GM23338 (cell line): ENCODE data around the gene CSGALNACT2. TPM values are rescaled to one million over a fixed set of nuclear protein-coding genes. Genes with fewer than 3 reads are reported as not detected.

Source experiments
- ATAC-seq: fragments of 200-7000 bp; cut with Tn5 transposase; 3 replicates; pipeline ENCODE4 v1.9.1; 2020
- DNase-seq: peaks from one replicate; pipeline ENCODE4 v3.0.0-alpha.2; 2015; ENCODE audit warnings: low spot score
- H2AFZ ChIP-seq: fragments of 200-600 bp; sonication (generic); 2 replicates; pipeline ENCODE4 v1.8.0; 2016; ENCODE audit warnings: antibody characterized with exemption, mild to moderate bottlenecking, moderate library complexity
- H3F3A ChIP-seq: fragments of 200-600 bp; sonication (generic); replicated peaks from 2 replicates; pipeline ENCODE4 v1.8.0; 2017; ENCODE audit warnings: antibody characterized with exemption, mixed run types, low read depth
- H3K27ac ChIP-seq: fragments of 200-600 bp; sonication (generic); 2 replicates; pipeline ENCODE4 v1.6.1; 2016; ENCODE audit warnings: low read depth
- H3K27me3 ChIP-seq: fragments of 200-600 bp; sonication (generic); 2 replicates; pipeline ENCODE4 v1.8.0; 2016; ENCODE audit warnings: mild to moderate bottlenecking, mixed run types, moderate library complexity; ENCODE audit not compliant: insufficient read depth
- H3K36me3 ChIP-seq: fragments of 200-600 bp; sonication (generic); 2 replicates; pipeline ENCODE4 v1.8.0; 2016; ENCODE audit warnings: mild to moderate bottlenecking; ENCODE audit not compliant: insufficient read depth
- H3K4me1 ChIP-seq: fragments of 200-600 bp; sonication (generic); 2 replicates; pipeline ENCODE4 v1.8.0; 2016; ENCODE audit warnings: mild to moderate bottlenecking, moderate library complexity; ENCODE audit not compliant: insufficient read depth
- H3K4me2 ChIP-seq: fragments of 200-600 bp; sonication (generic); 2 replicates; pipeline ENCODE4 v1.7.1; 2017; ENCODE audit warnings: mixed run types
- H3K4me3 ChIP-seq: fragments of 200-600 bp; sonication (generic); 2 replicates; pipeline ENCODE4 v1.6.1; 2016; ENCODE audit warnings: mixed run types
- H3K79me2 ChIP-seq: fragments of 200-600 bp; sonication (generic); replicated peaks from 2 replicates; pipeline ENCODE4 v1.8.0; 2017; ENCODE audit warnings: mild to moderate bottlenecking; ENCODE audit not compliant: insufficient read depth
- H3K9me2 ChIP-seq: fragments of 200-600 bp; sonication (generic); 2 replicates; pipeline ENCODE4 v1.8.0; 2017; ENCODE audit not compliant: insufficient read depth
- H4K20me1 ChIP-seq: fragments of 200-600 bp; sonication (generic); replicated peaks from 2 replicates; pipeline ENCODE4 v1.8.0; 2017; ENCODE audit warnings: mild to moderate bottlenecking; ENCODE audit not compliant: insufficient read depth
- H3K27ac Mint-ChIP-seq: 2 replicates; pipeline ENCODE4 v1.8.0; 2020; ENCODE audit warnings: inconsistent platforms, mild to moderate bottlenecking, moderate library complexity, mixed read lengths
- H3K27me3 Mint-ChIP-seq: 3 replicates; pipeline ENCODE4 v1.8.0; 2022; ENCODE audit warnings: low read depth, mild to moderate bottlenecking, moderate library complexity, mixed read lengths, inconsistent platforms; ENCODE audit not compliant: insufficient read depth, poor library complexity
- H3K36me3 Mint-ChIP-seq: 3 replicates; pipeline ENCODE4 v1.8.0; 2021; ENCODE audit warnings: low read depth, mild to moderate bottlenecking, inconsistent platforms, moderate library complexity, mixed read lengths
- H3K4me1 Mint-ChIP-seq: 3 replicates; pipeline ENCODE4 v1.8.0; 2020; ENCODE audit warnings: mild to moderate bottlenecking, inconsistent platforms, mixed read lengths
- H3K4me3 Mint-ChIP-seq: 3 replicates; pipeline ENCODE4 v1.8.0; 2021; ENCODE audit warnings: moderate library complexity, mild to moderate bottlenecking, inconsistent platforms, mixed read lengths
- H3K9me3 Mint-ChIP-seq: 3 replicates; pipeline ENCODE4 v1.8.0; 2020; ENCODE audit warnings: moderate library complexity, mild to moderate bottlenecking, inconsistent platforms, mixed read lengths
- CREB1 ChIP-seq: fragments of 250-450 bp; sonication (Bioruptor Pico); IDR thresholded peaks from 2 replicates; pipeline ENCODE4 v1.5.0; 2020; ENCODE audit warnings: low read depth, mild to moderate bottlenecking, moderate library complexity
- EZH2 ChIP-seq: fragments of 200-600 bp; sonication (generic); IDR thresholded peaks from one replicate; pipeline ENCODE4 v1.8.0; 2017; ENCODE audit warnings: antibody characterized with exemption, mild to moderate bottlenecking, low read depth; ENCODE audit not compliant: unreplicated experiment
- EZH2phosphoT487 ChIP-seq: fragments of 200-600 bp; sonication (generic); IDR thresholded peaks from one replicate; pipeline ENCODE4 v1.8.1; 2018; ENCODE audit warnings: antibody characterized with exemption; ENCODE audit not compliant: unreplicated experiment
- JUNB ChIP-seq: IDR thresholded peaks from one replicate; pipeline ENCODE4 v1.6.1; 2016; ENCODE audit warnings: antibody characterized with exemption; ENCODE audit not compliant: unreplicated experiment
- NANOG ChIP-seq: IDR thresholded peaks from 2 replicates; pipeline ENCODE4 v1.6.1; 2016; ENCODE audit warnings: antibody characterized with exemption, borderline replicate concordance
- POLR2AphosphoS5 ChIP-seq: IDR thresholded peaks from 2 replicates; pipeline ENCODE4 v1.6.1; 2016; ENCODE audit warnings: antibody characterized with exemption, low read depth
- STAT1 ChIP-seq: IDR thresholded peaks from one replicate; pipeline ENCODE4 v1.6.1; 2016; ENCODE audit warnings: antibody characterized with exemption; ENCODE audit not compliant: unreplicated experiment
- ZNF114 ChIP-seq: fragments of 250-450 bp; sonication (Bioruptor Pico); IDR thresholded peaks from 2 replicates; pipeline ENCODE4 v1.5.0; 2020; ENCODE audit warnings: mild to moderate bottlenecking, moderate library complexity
- ZNF331 ChIP-seq: fragments of 250-450 bp; sonication (Bioruptor Pico); IDR thresholded peaks from 2 replicates; pipeline ENCODE4 v1.5.0; 2020; ENCODE audit warnings: low read depth, mild to moderate bottlenecking, moderate library complexity
- polyA plus RNA-seq: library from polyadenylated mRNA; unstranded; fragments of >200 nt; fragmentation: Nextera tagmentation; extraction: Ambion mirVana; gene quantifications from 2 replicates; pipeline ENCODE4 v1.2.1, GENCODE V29; 2016
- total RNA-seq: library from RNA; depleted of rRNA; stranded (reverse); fragments of >200 nt; shearing (Covaris generic); gene quantifications from 2 replicates; pipeline ENCODE4 v1.2.3, GENCODE V29; 2014
- TF ChIP-seq, protein P1 (sequence below): IDR thresholded peaks from one replicate; pipeline ENCODE4 v1.6.1; 2018; ENCODE audit warnings: antibody characterized with exemption; ENCODE audit not compliant: unreplicated experiment
- TF ChIP-seq, protein P2 (sequence below): fragments of 250-450 bp; sonication (Bioruptor Pico); IDR thresholded peaks from 2 replicates; pipeline ENCODE4 v1.5.0; 2020; ENCODE audit warnings: mild to moderate bottlenecking, moderate library complexity
- TF ChIP-seq, protein P3 (sequence below): IDR thresholded peaks from 2 replicates; pipeline ENCODE4 v1.6.1; 2016; ENCODE audit warnings: antibody characterized with exemption
- TF ChIP-seq, protein P4 (sequence below), 2 experiments: fragments of 200-600 bp in 1 of 2; sonication (generic) in 1 of 2; conservative IDR thresholded peaks; 2 replicates each; pipeline versions ENCODE4 v1.5.1 to v1.6.1; 2016 to 2017; ENCODE audit warnings: antibody characterized with exemption in 2 of 2, low read depth in 2 of 2, mild to moderate bottlenecking in 2 of 2, moderate library complexity in 1 of 2

Gene CSGALNACT2
- total and polyA plus RNA-seq, 2 experiments from 2014 or later = 3.0 to 4.6 TPM

DNA sequence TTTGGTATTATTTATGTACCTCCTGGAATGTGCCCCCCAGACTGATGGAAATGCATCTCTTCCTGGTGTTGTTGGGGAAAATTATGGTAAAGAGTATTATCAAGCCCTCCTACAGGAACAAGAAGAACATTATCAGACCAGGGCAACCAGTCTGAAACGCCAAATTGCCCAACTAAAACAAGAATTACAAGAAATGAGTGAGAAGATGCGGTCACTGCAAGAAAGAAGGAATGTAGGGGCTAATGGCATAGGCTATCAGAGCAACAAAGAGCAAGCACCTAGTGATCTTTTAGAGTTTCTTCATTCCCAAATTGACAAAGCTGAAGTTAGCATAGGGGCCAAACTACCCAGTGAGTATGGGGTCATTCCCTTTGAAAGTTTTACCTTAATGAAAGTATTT lies 17.0 kb downstream of the CSGALNACT2 start:
- H2AFZ ChIP-seq = no peak overlapping the region
- H3K27me3 Mint-ChIP-seq = no peaks in the 10 kb centered on the region
- H3K27ac Mint-ChIP-seq = no peak overlapping the region
- no peak overlapping the region for H3K4me2 ChIP-seq
- H3K36me3 ChIP-seq = no peaks in the 10 kb centered on the region
- H3K79me2 ChIP-seq = peaks cover 24% of the 10 kb centered on the region
- no peaks in the 10 kb centered on the region for H3K36me3 Mint-ChIP-seq
- peaks cover 4% of the 10 kb centered on the region; the same call in 2 of the 3 replicates for H3K4me1 Mint-ChIP-seq
- H3K4me1 ChIP-seq = no peaks in the 10 kb centered on the region
- no peak for DNase-seq
- ATAC-seq = no peak
- TF ChIP-seq, protein P1, sequence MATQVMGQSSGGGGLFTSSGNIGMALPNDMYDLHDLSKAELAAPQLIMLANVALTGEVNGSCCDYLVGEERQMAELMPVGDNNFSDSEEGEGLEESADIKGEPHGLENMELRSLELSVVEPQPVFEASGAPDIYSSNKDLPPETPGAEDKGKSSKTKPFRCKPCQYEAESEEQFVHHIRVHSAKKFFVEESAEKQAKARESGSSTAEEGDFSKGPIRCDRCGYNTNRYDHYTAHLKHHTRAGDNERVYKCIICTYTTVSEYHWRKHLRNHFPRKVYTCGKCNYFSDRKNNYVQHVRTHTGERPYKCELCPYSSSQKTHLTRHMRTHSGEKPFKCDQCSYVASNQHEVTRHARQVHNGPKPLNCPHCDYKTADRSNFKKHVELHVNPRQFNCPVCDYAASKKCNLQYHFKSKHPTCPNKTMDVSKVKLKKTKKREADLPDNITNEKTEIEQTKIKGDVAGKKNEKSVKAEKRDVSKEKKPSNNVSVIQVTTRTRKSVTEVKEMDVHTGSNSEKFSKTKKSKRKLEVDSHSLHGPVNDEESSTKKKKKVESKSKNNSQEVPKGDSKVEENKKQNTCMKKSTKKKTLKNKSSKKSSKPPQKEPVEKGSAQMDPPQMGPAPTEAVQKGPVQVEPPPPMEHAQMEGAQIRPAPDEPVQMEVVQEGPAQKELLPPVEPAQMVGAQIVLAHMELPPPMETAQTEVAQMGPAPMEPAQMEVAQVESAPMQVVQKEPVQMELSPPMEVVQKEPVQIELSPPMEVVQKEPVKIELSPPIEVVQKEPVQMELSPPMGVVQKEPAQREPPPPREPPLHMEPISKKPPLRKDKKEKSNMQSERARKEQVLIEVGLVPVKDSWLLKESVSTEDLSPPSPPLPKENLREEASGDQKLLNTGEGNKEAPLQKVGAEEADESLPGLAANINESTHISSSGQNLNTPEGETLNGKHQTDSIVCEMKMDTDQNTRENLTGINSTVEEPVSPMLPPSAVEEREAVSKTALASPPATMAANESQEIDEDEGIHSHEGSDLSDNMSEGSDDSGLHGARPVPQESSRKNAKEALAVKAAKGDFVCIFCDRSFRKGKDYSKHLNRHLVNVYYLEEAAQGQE = no peak
- no peak for TF ChIP-seq EZH2phosphoT487
- TF ChIP-seq STAT1 = no peak
- TF ChIP-seq, protein P2, sequence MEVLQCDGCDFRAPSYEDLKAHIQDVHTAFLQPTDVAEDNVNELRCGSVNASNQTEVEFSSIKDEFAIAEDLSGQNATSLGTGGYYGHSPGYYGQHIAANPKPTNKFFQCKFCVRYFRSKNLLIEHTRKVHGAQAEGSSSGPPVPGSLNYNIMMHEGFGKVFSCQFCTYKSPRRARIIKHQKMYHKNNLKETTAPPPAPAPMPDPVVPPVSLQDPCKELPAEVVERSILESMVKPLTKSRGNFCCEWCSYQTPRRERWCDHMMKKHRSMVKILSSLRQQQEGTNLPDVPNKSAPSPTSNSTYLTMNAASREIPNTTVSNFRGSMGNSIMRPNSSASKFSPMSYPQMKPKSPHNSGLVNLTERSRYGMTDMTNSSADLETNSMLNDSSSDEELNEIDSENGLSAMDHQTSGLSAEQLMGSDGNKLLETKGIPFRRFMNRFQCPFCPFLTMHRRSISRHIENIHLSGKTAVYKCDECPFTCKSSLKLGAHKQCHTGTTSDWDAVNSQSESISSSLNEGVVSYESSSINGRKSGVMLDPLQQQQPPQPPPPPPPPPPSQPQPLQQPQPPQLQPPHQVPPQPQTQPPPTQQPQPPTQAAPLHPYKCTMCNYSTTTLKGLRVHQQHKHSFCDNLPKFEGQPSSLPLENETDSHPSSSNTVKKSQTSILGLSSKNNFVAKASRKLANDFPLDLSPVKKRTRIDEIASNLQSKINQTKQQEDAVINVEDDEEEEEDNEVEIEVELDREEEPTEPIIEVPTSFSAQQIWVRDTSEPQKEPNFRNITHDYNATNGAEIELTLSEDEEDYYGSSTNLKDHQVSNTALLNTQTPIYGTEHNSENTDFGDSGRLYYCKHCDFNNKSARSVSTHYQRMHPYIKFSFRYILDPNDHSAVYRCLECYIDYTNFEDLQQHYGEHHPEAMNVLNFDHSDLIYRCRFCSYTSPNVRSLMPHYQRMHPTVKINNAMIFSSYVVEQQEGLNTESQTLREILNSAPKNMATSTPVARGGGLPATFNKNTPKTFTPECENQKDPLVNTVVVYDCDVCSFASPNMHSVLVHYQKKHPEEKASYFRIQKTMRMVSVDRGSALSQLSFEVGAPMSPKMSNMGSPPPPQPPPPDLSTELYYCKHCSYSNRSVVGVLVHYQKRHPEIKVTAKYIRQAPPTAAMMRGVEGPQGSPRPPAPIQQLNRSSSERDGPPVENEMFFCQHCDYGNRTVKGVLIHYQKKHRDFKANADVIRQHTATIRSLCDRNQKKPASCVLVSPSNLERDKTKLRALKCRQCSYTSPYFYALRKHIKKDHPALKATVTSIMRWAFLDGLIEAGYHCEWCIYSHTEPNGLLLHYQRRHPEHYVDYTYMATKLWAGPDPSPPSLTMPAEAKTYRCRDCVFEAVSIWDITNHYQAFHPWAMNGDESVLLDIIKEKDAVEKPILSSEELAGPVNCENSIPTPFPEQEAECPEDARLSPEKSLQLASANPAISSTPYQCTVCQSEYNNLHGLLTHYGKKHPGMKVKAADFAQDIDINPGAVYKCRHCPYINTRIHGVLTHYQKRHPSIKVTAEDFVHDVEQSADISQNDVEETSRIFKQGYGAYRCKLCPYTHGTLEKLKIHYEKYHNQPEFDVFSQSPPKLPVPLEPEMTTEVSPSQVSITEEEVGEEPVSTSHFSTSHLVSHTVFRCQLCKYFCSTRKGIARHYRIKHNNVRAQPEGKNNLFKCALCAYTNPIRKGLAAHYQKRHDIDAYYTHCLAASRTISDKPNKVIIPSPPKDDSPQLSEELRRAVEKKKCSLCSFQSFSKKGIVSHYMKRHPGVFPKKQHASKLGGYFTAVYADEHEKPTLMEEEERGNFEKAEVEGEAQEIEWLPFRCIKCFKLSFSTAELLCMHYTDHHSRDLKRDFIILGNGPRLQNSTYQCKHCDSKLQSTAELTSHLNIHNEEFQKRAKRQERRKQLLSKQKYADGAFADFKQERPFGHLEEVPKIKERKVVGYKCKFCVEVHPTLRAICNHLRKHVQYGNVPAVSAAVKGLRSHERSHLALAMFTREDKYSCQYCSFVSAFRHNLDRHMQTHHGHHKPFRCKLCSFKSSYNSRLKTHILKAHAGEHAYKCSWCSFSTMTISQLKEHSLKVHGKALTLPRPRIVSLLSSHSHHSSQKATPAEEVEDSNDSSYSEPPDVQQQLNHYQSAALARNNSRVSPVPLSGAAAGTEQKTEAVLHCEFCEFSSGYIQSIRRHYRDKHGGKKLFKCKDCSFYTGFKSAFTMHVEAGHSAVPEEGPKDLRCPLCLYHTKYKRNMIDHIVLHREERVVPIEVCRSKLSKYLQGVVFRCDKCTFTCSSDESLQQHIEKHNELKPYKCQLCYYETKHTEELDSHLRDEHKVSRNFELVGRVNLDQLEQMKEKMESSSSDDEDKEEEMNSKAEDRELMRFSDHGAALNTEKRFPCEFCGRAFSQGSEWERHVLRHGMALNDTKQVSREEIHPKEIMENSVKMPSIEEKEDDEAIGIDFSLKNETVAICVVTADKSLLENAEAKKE (CRISPR knock-in tag) = no peak
- TF ChIP-seq POLR2AphosphoS5 = no peak
- no peak for TF ChIP-seq CREB1 (CRISPR knock-in tag)
- TF ChIP-seq EZH2 = no peak
- TF ChIP-seq NANOG = no peak
- TF ChIP-seq ZNF331 (CRISPR knock-in tag) = no peak
- no peak for TF ChIP-seq ZNF114 (CRISPR knock-in tag)
- TF ChIP-seq, protein P3, sequence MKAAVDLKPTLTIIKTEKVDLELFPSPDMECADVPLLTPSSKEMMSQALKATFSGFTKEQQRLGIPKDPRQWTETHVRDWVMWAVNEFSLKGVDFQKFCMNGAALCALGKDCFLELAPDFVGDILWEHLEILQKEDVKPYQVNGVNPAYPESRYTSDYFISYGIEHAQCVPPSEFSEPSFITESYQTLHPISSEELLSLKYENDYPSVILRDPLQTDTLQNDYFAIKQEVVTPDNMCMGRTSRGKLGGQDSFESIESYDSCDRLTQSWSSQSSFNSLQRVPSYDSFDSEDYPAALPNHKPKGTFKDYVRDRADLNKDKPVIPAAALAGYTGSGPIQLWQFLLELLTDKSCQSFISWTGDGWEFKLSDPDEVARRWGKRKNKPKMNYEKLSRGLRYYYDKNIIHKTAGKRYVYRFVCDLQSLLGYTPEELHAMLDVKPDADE = no peak
- TF ChIP-seq, protein P4, sequence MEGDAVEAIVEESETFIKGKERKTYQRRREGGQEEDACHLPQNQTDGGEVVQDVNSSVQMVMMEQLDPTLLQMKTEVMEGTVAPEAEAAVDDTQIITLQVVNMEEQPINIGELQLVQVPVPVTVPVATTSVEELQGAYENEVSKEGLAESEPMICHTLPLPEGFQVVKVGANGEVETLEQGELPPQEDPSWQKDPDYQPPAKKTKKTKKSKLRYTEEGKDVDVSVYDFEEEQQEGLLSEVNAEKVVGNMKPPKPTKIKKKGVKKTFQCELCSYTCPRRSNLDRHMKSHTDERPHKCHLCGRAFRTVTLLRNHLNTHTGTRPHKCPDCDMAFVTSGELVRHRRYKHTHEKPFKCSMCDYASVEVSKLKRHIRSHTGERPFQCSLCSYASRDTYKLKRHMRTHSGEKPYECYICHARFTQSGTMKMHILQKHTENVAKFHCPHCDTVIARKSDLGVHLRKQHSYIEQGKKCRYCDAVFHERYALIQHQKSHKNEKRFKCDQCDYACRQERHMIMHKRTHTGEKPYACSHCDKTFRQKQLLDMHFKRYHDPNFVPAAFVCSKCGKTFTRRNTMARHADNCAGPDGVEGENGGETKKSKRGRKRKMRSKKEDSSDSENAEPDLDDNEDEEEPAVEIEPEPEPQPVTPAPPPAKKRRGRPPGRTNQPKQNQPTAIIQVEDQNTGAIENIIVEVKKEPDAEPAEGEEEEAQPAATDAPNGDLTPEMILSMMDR (conservative IDR thresholded peaks at IDR 0.05; ENCODE audit: low read depth in 2 of 2) = no peak
- no peak for TF ChIP-seq JUNB
- no peak overlapping the region for H3K4me3 Mint-ChIP-seq
- no peaks in the 10 kb centered on the region for H3K27me3 ChIP-seq
- H3K4me3 ChIP-seq = no peak overlapping the region
- H3K9me2 ChIP-seq = no peaks in the 10 kb centered on the region
- H4K20me1 ChIP-seq = no peaks in the 10 kb centered on the region; the same call in 1 of the 2 replicates
- H3K27ac ChIP-seq = no peak overlapping the region
- H3F3A ChIP-seq = no peaks in the 10 kb centered on the region
- H3K9me3 Mint-ChIP-seq = no peaks in the 10 kb centered on the region
